ENCODE results near the gene MAN1C1. TPM values are rescaled to one million over a fixed set of nuclear protein-coding genes. Genes with fewer than 3 reads are reported as not detected.

Gene MAN1C1
- total RNA-seq, 1 experiment from 2014 or later: 1.2 TPM

DNA sequence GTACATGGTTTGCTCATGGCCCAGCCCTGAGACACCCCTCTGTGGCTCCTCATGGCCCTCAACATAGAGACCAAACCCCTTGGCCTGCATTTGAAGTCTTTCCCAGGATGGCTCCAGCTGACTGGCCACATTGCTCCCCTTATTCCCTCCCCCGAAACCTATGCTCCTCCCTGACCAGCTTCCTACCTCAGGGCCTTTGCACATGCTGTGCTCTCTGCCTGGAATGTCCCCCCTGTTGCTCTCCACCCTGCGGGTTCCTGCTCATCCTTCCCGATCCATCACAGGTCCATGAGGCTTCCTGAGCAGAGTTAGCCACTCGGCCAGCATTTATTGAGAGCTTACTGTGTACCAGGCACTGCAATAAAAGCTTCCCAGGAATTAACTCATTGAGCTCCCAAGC, 112.5 kb downstream of the MAN1C1 start:
- H3K4me2 ChIP-seq (ENCODE audit: low read length): no peak overlapping the region
- H2AFZ ChIP-seq (ENCODE audit: low read depth, low read length, poor library complexity, severe bottlenecking): no peak overlapping the region
- no peaks in the 10 kb centered on the region for H3K36me3 ChIP-seq (ENCODE audit: control insufficient read depth in 1 of 2, insufficient read depth in 2 of 2, low read length in 2 of 2)
- no peaks in the 10 kb centered on the region for H3K9me2 ChIP-seq (ENCODE audit: insufficient read depth)
- no peak overlapping the region for H3K9ac ChIP-seq (ENCODE audit: low read length)
- no peak overlapping the region for H3K27ac ChIP-seq (ENCODE audit: low read depth, low read length)
- ChIA-PET POLR2A (no interaction called here), CTCF (no interaction called here), RAD21 (ENCODE audit: low non-redundant PET in 1 of 2, low total read pairs in 2 of 2, uncharacterized antibody in 2 of 2, unreplicated experiment in 2 of 2) (no interaction called here)
- no peaks in the 10 kb centered on the region for H4K20me1 ChIP-seq (ENCODE audit: insufficient read depth)
- no peaks in the 10 kb centered on the region for H3K4me1 ChIP-seq (ENCODE audit: control insufficient read depth in 1 of 2, insufficient read depth in 2 of 2, low read length in 2 of 2)
- no peak overlapping the region for H3K4me3 ChIP-seq (replicated peaks in 1 of 2; ENCODE audit: low read depth in 1 of 2, low read length in 2 of 2)
- H3K79me2 ChIP-seq (ENCODE audit: insufficient read depth, low read length): no peaks in the 10 kb centered on the region
- no TSS peak for BruUV-seq (replicated peaks)
- H3K27me3 ChIP-seq (ENCODE audit: insufficient read depth, low read length): no peaks in the 10 kb centered on the region
- H3K9me3 ChIP-seq (ENCODE audit: control insufficient read depth in 1 of 2, insufficient read depth in 1 of 2, low read depth in 1 of 2, low read length in 2 of 2): no peaks in the 10 kb centered on the region
- intact Hi-C loops (cut with micrococcal nuclease): no loop called here
- DNase-seq (ENCODE audit: low read depth, low spot score) (no peak), ATAC-seq (no peak)
- TF ChIP-seq ATF3 (IDR thresholded peaks at IDR 0.05) (no peak), CBX3 (IDR thresholded peaks at IDR 0.05; ENCODE audit: low read depth) (no peak), SP1 (IDR thresholded peaks at IDR 0.05; ENCODE audit: low read depth) (no peak), ZFX (IDR thresholded peaks at IDR 0.05) (no peak), REST (IDR thresholded peaks at IDR 0.05; ENCODE audit: low read depth) (no peak), POLR2A (IDR thresholded peaks at IDR 0.05; ENCODE audit: borderline replicate concordance, extremely low read depth, insufficient read depth, insufficient read length) (no peak), JUND (IDR thresholded peaks at IDR 0.05) (no peak)
- TF ChIP-seq, protein P1, sequence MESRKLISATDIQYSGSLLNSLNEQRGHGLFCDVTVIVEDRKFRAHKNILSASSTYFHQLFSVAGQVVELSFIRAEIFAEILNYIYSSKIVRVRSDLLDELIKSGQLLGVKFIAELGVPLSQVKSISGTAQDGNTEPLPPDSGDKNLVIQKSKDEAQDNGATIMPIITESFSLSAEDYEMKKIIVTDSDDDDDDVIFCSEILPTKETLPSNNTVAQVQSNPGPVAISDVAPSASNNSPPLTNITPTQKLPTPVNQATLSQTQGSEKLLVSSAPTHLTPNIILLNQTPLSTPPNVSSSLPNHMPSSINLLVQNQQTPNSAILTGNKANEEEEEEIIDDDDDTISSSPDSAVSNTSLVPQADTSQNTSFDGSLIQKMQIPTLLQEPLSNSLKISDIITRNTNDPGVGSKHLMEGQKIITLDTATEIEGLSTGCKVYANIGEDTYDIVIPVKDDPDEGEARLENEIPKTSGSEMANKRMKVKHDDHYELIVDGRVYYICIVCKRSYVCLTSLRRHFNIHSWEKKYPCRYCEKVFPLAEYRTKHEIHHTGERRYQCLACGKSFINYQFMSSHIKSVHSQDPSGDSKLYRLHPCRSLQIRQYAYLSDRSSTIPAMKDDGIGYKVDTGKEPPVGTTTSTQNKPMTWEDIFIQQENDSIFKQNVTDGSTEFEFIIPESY (IDR thresholded peaks at IDR 0.05; ENCODE audit: extremely low read depth, insufficient replicate concordance, low read length): no peak

All from HCT116 (cell line).